ENCODE measurements around the gene MIF4GD.
"Not testable (repeated sequence)": the region's sequence is repeated elsewhere in the genome, so short reads cannot be mapped to it uniquely, and the experiment has no call there.

- not testable (repeated sequence) for TF ChIP-seq CTCF (conservative IDR thresholded peaks at IDR 0.05; ENCODE audit: low read depth, low read length); EZH2 (IDR thresholded peaks at IDR 0.05; ENCODE audit: borderline replicate concordance, low read depth, low read length, poor library complexity, severe bottlenecking)
These were observed 9.2 kb upstream of the MIF4GD start for GRCh38 chr17:75280189-75280588.
